A549 treated with Hydrocortisone at 1 μM for 4 hours (cell line): ENCODE measurements around the gene GRID2IP. TPM values are rescaled to one million over a fixed set of nuclear protein-coding genes. Genes with fewer than 3 reads are reported as not detected.

Source experiments
- total RNA-seq: library from RNA; stranded (reverse); fragments of 200-300 nt; extraction: Qiagen RNA extraction; gene quantifications from 5 replicates; pipeline ENCODE4 v1.2.3, GENCODE V29; 2022

The GRID2IP gene
- total RNA-seq, result 0.02 TPM in 1 of 5 replicates, not detected in the others

GRCh38 chr7:6551016-6551511 is at the start of gene GRID2IP:
Gene GRID2IP (minus strand): TSS chr7:6551461. CDS start chr7:6551436, 25 bp downstream.

GRCh38 chr7:6589829-6590644 is 38.8 kb upstream of the GRID2IP start, which contains the start of gene INTS15:
Gene INTS15 (plus strand): TSS chr7:6590021. CDS start chr7:6590284, 263 bp downstream.

GRCh38 chr7:6577369-6578113 is 26.3 kb upstream of the GRID2IP start, which contains the start of gene ZDHHC4:
Gene ZDHHC4 (plus strand): TSS chr7:6577454. CDS start chr7:6580562, 3,108 bp downstream.

GRCh38 chr7:6447581-6448199 is 103.6 kb downstream of the GRID2IP start, which contains the start of gene DAGLB:
Gene DAGLB (minus strand): TSS chr7:6447954. CDS start chr7:6447842, 112 bp downstream.

Other genes with a start within 250 kb of the GRID2IP start
- 13.8 to 17.0 TPM (median 15.6 TPM) in 5 replicates for gene FAM220A, start 202.5 kb downstream of the GRID2IP start, total RNA-seq
- 274 to 400 TPM (median 384 TPM) in 5 replicates for gene RAC1, start 176.9 kb downstream of the GRID2IP start, total RNA-seq
- gene DAGLB, start 103.5 kb downstream of the GRID2IP start, total RNA-seq, result 21.8 to 24.6 TPM (median 23.0 TPM) in 5 replicates
- 129 to 142 TPM (median 133 TPM) in 5 replicates for gene KDELR2, start 67.3 kb downstream of the GRID2IP start, total RNA-seq
- 46.1 to 51.9 TPM (median 48.8 TPM) in 5 replicates for gene ZDHHC4, start 26.0 kb upstream of the GRID2IP start, total RNA-seq
- 23.1 to 27.9 TPM (median 24.9 TPM) in 5 replicates for gene INTS15, start 38.6 kb upstream of the GRID2IP start, total RNA-seq
- 1.7 to 2.7 TPM (median 2.4 TPM) in 5 replicates for gene ZNF853, start 64.1 kb upstream of the GRID2IP start, total RNA-seq
- gene ZNF316, start 85.9 kb upstream of the GRID2IP start, total RNA-seq, result 12.2 to 15.5 TPM (median 13.7 TPM) in 5 replicates
- gene ZNF12, start 155.5 kb upstream of the GRID2IP start, total RNA-seq, result 9.9 to 13.6 TPM (median 11.5 TPM) in 5 replicates
- 0.14 to 0.15 TPM in 2 of 5 replicates, not detected in the others for gene RSPH10B2, start 202.6 kb upstream of the GRID2IP start, total RNA-seq